Measurements from ENCODE around the gene PTGER3.

Gene PTGER3

GRCh38 chr1:70934194-70934961 lies 113.2 kb downstream of the PTGER3 start:
- TF ChIP-seq CTCF (IDR thresholded peaks at IDR 0.05; ENCODE audit: borderline replicate concordance, insufficient read depth, low read depth, low read length): no peak
- no peak overlapping the region for H3K4me3 ChIP-seq (ENCODE audit: low read depth, low read length)

GRCh38 chr1:70930062-70930461 lies 117.6 kb downstream of the PTGER3 start:
- no peak for TF ChIP-seq CTCF (IDR thresholded peaks at IDR 0.05; ENCODE audit: borderline replicate concordance, insufficient read depth, low read depth, low read length)
- no peak overlapping the region for H3K4me3 ChIP-seq (ENCODE audit: low read depth, low read length)

GRCh38 chr1:70922196-70922595 lies 125.4 kb downstream of the PTGER3 start:
- TF ChIP-seq CTCF (IDR thresholded peaks at IDR 0.05; ENCODE audit: borderline replicate concordance, insufficient read depth, low read depth, low read length): no peak
- no peak overlapping the region for H3K4me3 ChIP-seq (ENCODE audit: low read depth, low read length)

All from GM12875 (cell line).